ENCODE measurements around the gene CMKLR1. TPM values are rescaled to one million over a fixed set of nuclear protein-coding genes. Genes with fewer than 3 reads are reported as not detected.
A peak's percentile ranks its signal among the peaks of the same experiment; 100 is the strongest.

CMKLR1 gene
- polyA plus RNA-seq, 3 donors, result 7.5 to 11.6 (median 7.9) TPM

DNA sequence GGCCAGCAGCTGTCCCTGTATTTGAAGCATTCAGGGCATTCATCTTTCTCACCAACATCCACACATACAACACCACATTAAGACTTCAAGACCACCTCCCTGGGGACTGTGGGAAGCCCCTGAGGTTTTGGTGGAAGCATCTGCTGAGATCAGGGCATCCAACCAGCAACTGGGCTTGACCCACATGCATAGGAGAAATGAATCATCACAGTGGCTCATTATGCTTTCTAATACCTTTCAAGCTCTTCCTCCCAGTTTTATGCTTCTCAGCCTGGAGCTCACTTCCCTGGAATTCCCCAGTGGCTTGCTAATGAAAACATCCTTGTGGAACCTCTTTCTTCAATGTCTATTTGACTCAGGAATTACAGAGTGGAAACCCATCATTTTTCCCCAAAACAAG lies 21.4 kb upstream of the CMKLR1 start:
- Histone ChIP-seq H3K27me3 (ENCODE audit: control insufficient read depth in 2 of 2, insufficient read depth in 2 of 2, low read length in 2 of 2) (no peaks in the 10 kb centered on the region), H3K79me2 (ENCODE audit: insufficient read depth, low read length) (no peaks in the 10 kb centered on the region), H2AFZ (ENCODE audit: insufficient read depth, low read depth, low read length, poor library complexity, severe bottlenecking) (no peak overlapping the region), H3K9ac (ENCODE audit: insufficient read depth, low read length, poor library complexity, severe bottlenecking) (no peak overlapping the region), H3K36me3 (replicated peaks in 1 of 2; ENCODE audit: control insufficient read depth in 1 of 2, insufficient read depth in 2 of 2, low read length in 2 of 2) (no peaks in the 10 kb centered on the region), H3K9me3 (replicated peaks in 1 of 2; ENCODE audit: control insufficient read depth in 1 of 2, insufficient read depth in 1 of 2, low read length in 2 of 2) (no peaks in the 10 kb centered on the region), H3K27ac (ENCODE audit: low read depth in 1 of 2, low read length in 2 of 2) (no peak overlapping the region), H4K20me1 (ENCODE audit: insufficient read depth, low read length) (no peaks in the 10 kb centered on the region), H3K4me3 (replicated peaks in 1 of 3; ENCODE audit: low read depth in 2 of 3, low read length in 3 of 3) (no peak overlapping the region), H3K4me1 (ENCODE audit: control insufficient read depth in 1 of 2, insufficient read depth in 2 of 2, low read length in 2 of 2) (peaks cover 44 to 46% of the 10 kb centered on the region in 2 donors), H3K4me2 (replicated peaks; ENCODE audit: extremely low read depth, low read length, poor library complexity, severe bottlenecking) (no peak overlapping the region)
- intact Hi-C loops (cut with micrococcal nuclease), result no loop called here
- H3K4me3 Mint-ChIP-seq, result no peak overlapping the region
- TF ChIP-seq, protein P1, sequence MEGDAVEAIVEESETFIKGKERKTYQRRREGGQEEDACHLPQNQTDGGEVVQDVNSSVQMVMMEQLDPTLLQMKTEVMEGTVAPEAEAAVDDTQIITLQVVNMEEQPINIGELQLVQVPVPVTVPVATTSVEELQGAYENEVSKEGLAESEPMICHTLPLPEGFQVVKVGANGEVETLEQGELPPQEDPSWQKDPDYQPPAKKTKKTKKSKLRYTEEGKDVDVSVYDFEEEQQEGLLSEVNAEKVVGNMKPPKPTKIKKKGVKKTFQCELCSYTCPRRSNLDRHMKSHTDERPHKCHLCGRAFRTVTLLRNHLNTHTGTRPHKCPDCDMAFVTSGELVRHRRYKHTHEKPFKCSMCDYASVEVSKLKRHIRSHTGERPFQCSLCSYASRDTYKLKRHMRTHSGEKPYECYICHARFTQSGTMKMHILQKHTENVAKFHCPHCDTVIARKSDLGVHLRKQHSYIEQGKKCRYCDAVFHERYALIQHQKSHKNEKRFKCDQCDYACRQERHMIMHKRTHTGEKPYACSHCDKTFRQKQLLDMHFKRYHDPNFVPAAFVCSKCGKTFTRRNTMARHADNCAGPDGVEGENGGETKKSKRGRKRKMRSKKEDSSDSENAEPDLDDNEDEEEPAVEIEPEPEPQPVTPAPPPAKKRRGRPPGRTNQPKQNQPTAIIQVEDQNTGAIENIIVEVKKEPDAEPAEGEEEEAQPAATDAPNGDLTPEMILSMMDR (IDR thresholded peaks at IDR 0.05), result no peak
- peak in 1 of 3 donors; percentile 49 for DNase-seq
- H3K36me3 Mint-ChIP-seq, result no peaks in the 10 kb centered on the region
- peak overlapping the region in 1 of 7 donors; percentile 13 for H3K27ac Mint-ChIP-seq
- peaks cover 0 to 2% (median 0%) of the 10 kb centered on the region in 7 donors for H3K9me3 Mint-ChIP-seq
- peaks cover 8 to 16% (median 11%) of the 10 kb centered on the region in 3 donors for H3K27me3 Mint-ChIP-seq (ENCODE audit: low read depth in 3 of 3)
- H3K4me1 Mint-ChIP-seq, result peaks cover 50% of the 10 kb centered on the region

GRCh38 chr12:108360057-108360456 lies 20.9 kb upstream of the CMKLR1 start:
- H3K36me3 Mint-ChIP-seq, result no peaks in the 10 kb centered on the region
- Histone ChIP-seq H3K9ac (ENCODE audit: insufficient read depth, low read length, poor library complexity, severe bottlenecking) (no peak overlapping the region), H3K4me3 (replicated peaks in 1 of 3; ENCODE audit: low read depth in 2 of 3, low read length in 3 of 3) (no peak overlapping the region), H3K4me1 (ENCODE audit: control insufficient read depth in 1 of 2, insufficient read depth in 2 of 2, low read length in 2 of 2) (peaks cover 40 to 42% of the 10 kb centered on the region in 2 donors), H3K27me3 (ENCODE audit: control insufficient read depth in 2 of 2, insufficient read depth in 2 of 2, low read length in 2 of 2) (no peaks in the 10 kb centered on the region), H4K20me1 (ENCODE audit: insufficient read depth, low read length) (no peaks in the 10 kb centered on the region), H3K36me3 (replicated peaks in 1 of 2; ENCODE audit: control insufficient read depth in 1 of 2, insufficient read depth in 2 of 2, low read length in 2 of 2) (no peaks in the 10 kb centered on the region), H3K9me3 (replicated peaks in 1 of 2; ENCODE audit: control insufficient read depth in 1 of 2, insufficient read depth in 1 of 2, low read length in 2 of 2) (no peaks in the 10 kb centered on the region), H3K79me2 (ENCODE audit: insufficient read depth, low read length) (no peaks in the 10 kb centered on the region), H3K27ac (ENCODE audit: low read depth in 1 of 2, low read length in 2 of 2) (no peak overlapping the region), H3K4me2 (replicated peaks; ENCODE audit: extremely low read depth, low read length, poor library complexity, severe bottlenecking) (no peak overlapping the region), H2AFZ (ENCODE audit: insufficient read depth, low read depth, low read length, poor library complexity, severe bottlenecking) (no peak overlapping the region)
- H3K4me1 Mint-ChIP-seq, result peaks cover 47% of the 10 kb centered on the region
- H3K9me3 Mint-ChIP-seq, result peaks cover 0 to 2% (median 0%) of the 10 kb centered on the region in 7 donors
- TF ChIP-seq, protein P1 (IDR thresholded peaks at IDR 0.05), result no peak
- H3K27ac Mint-ChIP-seq, result no peak overlapping the region
- no peak overlapping the region for H3K4me3 Mint-ChIP-seq
- H3K27me3 Mint-ChIP-seq (ENCODE audit: low read depth in 3 of 3), result peaks cover 8 to 16% (median 11%) of the 10 kb centered on the region in 3 donors
- intact Hi-C loops (cut with micrococcal nuclease), result no loop called here
- DNase-seq, result no peak
